Ishikawa (cell line): ENCODE data around the gene FAM171A1.

Experiments used
- CEBPB ChIP-seq: IDR thresholded peaks from 2 replicates; pipeline ENCODE4 v1.6.1; 2012
- CREB1 ChIP-seq: IDR thresholded peaks from 2 replicates; pipeline ENCODE4 v1.6.1; 2012; ENCODE audit warnings: low read depth
- EGR1 ChIP-seq: IDR thresholded peaks from 2 replicates; pipeline ENCODE4 v1.6.1; 2012
- EP300 ChIP-seq: IDR thresholded peaks from 2 replicates; pipeline ENCODE4 v1.6.1; 2012; ENCODE audit warnings: borderline replicate concordance
- FOXM1 ChIP-seq: IDR thresholded peaks from 2 replicates; pipeline ENCODE4 v1.6.1; 2012; ENCODE audit warnings: low read depth, borderline replicate concordance
- NFIC ChIP-seq: IDR thresholded peaks from 2 replicates; pipeline ENCODE4 v1.6.1; 2012
- RAD21 ChIP-seq: IDR thresholded peaks from 2 replicates; pipeline ENCODE4 v1.6.1; 2012; ENCODE audit warnings: low read depth
- TAF1 ChIP-seq: IDR thresholded peaks from 2 replicates; pipeline ENCODE4 v1.6.1; 2012; ENCODE audit warnings: low read depth, mild to moderate bottlenecking
- TCF12 ChIP-seq: IDR thresholded peaks from 2 replicates; pipeline ENCODE4 v1.6.1; 2012; ENCODE audit warnings: low read depth
- TEAD4 ChIP-seq: IDR thresholded peaks from 2 replicates; pipeline ENCODE4 v1.6.1; 2012
- YY1 ChIP-seq: IDR thresholded peaks from 2 replicates; pipeline ENCODE4 v1.6.1; 2012; ENCODE audit warnings: low read depth
- ZBTB7A ChIP-seq: IDR thresholded peaks from 2 replicates; pipeline ENCODE4 v1.6.1; 2012; ENCODE audit warnings: low read depth
- TF ChIP-seq, protein P1 (sequence below): IDR thresholded peaks from 2 replicates; pipeline ENCODE4 v1.6.1; 2012; ENCODE audit warnings: low read depth, mild to moderate bottlenecking
- TF ChIP-seq, protein P2 (sequence below): IDR thresholded peaks from 2 replicates; pipeline ENCODE4 v1.6.1; 2012
- TF ChIP-seq, protein P3 (sequence below): IDR thresholded peaks from 2 replicates; pipeline ENCODE4 v1.6.1; 2012

The FAM171A1 gene

DNA sequence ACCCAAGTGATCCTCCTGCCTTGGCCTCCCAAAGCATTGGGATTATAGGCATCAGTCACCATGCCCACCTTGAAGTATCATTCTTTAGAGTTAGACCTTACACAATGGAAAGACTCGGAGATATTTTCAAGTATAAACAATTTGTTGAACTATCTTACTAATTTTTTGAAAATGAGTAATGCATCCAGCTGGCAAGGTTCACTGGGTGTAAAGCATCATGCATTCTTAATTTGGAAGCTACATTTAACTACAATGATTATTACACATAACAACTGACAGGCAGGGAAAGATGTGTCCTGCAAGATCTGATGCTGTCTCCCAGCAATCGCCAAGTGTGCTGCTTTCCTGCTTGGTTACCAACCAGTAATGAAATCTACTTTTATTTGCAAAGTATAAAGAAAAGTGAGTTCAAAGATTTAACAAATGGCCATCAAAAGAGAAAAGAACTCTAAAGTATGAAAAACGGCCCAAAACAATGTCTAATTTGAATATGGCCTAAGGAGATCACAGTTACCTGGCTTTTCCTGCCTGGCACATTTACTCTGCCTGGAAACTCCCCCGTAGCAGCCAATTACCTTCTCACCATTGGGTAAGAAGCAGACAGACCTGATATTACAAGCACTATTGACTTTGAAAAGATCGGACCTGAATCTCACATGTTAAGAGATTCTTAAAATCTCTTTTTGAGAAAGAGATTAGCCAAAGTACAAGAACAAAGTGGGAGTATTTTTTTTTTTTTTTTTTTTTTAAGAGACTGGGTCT, 143.3 kb downstream of the FAM171A1 start:
- TF ChIP-seq, protein P1, sequence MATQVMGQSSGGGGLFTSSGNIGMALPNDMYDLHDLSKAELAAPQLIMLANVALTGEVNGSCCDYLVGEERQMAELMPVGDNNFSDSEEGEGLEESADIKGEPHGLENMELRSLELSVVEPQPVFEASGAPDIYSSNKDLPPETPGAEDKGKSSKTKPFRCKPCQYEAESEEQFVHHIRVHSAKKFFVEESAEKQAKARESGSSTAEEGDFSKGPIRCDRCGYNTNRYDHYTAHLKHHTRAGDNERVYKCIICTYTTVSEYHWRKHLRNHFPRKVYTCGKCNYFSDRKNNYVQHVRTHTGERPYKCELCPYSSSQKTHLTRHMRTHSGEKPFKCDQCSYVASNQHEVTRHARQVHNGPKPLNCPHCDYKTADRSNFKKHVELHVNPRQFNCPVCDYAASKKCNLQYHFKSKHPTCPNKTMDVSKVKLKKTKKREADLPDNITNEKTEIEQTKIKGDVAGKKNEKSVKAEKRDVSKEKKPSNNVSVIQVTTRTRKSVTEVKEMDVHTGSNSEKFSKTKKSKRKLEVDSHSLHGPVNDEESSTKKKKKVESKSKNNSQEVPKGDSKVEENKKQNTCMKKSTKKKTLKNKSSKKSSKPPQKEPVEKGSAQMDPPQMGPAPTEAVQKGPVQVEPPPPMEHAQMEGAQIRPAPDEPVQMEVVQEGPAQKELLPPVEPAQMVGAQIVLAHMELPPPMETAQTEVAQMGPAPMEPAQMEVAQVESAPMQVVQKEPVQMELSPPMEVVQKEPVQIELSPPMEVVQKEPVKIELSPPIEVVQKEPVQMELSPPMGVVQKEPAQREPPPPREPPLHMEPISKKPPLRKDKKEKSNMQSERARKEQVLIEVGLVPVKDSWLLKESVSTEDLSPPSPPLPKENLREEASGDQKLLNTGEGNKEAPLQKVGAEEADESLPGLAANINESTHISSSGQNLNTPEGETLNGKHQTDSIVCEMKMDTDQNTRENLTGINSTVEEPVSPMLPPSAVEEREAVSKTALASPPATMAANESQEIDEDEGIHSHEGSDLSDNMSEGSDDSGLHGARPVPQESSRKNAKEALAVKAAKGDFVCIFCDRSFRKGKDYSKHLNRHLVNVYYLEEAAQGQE = no peak
- TF ChIP-seq, protein P2, sequence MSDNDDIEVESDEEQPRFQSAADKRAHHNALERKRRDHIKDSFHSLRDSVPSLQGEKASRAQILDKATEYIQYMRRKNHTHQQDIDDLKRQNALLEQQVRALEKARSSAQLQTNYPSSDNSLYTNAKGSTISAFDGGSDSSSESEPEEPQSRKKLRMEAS = no peak
- TF ChIP-seq, protein P3, sequence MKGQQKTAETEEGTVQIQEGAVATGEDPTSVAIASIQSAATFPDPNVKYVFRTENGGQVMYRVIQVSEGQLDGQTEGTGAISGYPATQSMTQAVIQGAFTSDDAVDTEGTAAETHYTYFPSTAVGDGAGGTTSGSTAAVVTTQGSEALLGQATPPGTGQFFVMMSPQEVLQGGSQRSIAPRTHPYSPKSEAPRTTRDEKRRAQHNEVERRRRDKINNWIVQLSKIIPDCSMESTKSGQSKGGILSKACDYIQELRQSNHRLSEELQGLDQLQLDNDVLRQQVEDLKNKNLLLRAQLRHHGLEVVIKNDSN = no peak
- TF ChIP-seq EGR1 (no peak), YY1 (no peak), TEAD4 (no peak), TAF1 (no peak), NFIC (no peak)

DNA sequence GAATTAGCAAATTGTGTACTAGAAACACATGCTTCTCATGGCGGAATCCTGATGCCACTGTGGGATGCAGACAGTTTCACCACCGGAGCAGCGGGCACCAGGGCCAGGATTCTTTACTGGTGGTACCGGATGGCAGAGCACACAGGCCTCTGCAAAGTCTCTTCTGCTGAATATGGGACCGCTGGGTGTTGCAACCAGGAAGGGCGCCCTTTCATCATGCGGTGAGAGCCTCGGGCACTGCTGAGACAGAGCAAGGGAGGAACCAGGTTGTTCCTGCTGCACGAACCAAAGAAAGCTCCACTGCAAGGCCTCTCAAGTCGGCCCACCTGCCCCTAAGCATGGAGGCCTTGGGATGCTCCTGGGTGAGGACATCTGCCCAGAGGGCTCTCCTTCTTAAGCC, 145.6 kb downstream of the FAM171A1 start:
- TF ChIP-seq RAD21 (no peak), NFIC (no peak), TEAD4 (no peak), YY1 (no peak), FOXM1 (no peak), CEBPB (no peak), EGR1 (no peak), ZBTB7A (no peak), EP300 (no peak), CREB1 (no peak), TAF1 (no peak), TCF12 (no peak)
- TF ChIP-seq, protein P1 = no peak
- TF ChIP-seq, protein P3 = no peak
- TF ChIP-seq, protein P2 = no peak

DNA sequence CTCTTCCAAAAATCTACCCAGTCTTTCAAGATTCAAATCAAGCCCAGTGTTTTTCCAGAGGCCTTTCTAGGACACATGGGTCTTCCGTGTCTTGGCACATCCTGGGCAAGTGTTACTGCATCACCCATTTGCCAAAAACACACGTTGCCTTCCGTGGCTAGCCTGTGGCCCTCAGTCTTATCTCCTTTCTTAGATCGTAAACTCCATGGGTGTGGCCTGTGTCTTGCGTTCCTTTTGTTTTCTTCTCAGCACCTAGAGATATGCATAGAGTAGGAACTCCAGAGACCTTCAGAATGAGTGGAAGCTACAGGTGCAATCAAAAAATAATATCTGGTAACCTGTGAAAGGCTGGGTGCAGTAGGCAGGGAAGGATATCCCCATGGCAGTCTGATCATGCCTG, 146.1 kb downstream of the FAM171A1 start:
- TF ChIP-seq RAD21 (no peak), YY1 (no peak), CEBPB (no peak), EP300 (no peak), NFIC (no peak)
- TF ChIP-seq, protein P2 = no peak
- TF ChIP-seq, protein P1 = no peak

DNA sequence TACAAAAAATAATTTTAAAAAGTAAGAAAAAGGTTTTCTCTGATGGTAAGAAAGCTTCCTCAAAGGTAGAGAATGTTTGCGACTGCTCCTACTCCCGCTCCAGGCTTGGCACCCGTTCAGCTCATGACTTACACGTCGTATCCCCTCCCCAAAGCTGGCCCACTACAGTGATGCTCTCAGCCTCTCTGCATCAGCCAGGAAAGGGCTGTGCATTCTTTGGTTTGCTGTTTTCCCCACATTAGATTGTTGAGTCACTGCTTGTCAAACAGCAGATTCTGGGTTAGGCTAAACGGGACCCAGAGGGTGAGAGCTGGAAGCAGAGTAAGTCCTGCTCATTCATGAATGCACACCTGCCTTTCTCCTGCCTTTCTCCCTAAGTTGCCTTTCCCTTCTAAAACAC, 147.9 kb downstream of the FAM171A1 start:
- TF ChIP-seq TAF1 (no peak), EGR1 (no peak), CEBPB (no peak), TCF12 (no peak), RAD21 (no peak)
- TF ChIP-seq, protein P1 = no peak
